ENCODE measurements around the gene LRRFIP2. TPM values are rescaled to one million over a fixed set of nuclear protein-coding genes. Genes with fewer than 3 reads are reported as not detected.
"Not testable (repeated sequence)": the region's sequence is repeated elsewhere in the genome, so short reads cannot be mapped to it uniquely, and the experiment has no call there.

Gene LRRFIP2
- total and polyA plus RNA-seq, 2 of the 8 experiments (the other 6 are each of a cell fraction or from before 2014, with no cell fraction given), result 8.8 to 25.6 TPM

DNA sequence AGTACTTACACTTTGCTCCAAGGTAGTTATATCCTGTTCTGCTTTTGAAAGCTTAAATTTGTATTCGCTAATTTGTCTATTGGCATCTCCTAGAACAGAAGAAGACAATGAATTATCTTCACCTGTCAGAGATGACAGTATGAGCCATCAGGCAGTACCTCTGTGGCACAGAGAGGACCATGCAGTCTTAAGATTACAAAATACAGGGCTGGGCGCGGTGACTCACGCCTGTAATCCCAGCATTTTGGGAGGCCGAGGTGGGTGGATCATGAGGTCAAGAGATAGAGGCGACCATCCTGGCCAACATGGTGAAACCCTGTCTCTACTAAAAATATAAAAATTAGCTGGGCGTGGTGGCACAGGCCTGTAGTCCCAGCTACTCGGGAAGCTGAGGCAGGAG is 119.3 kb downstream of the LRRFIP2 start:
- H2BK15ac ChIP-seq (ENCODE audit: low read length); POLR2A ChIA-PET (ENCODE audit: partially characterized antibody); H3K9ac ChIP-seq (replicated peaks in 1 of 4; ENCODE audit: extremely low read depth in 1 of 4, low read depth in 3 of 4, low read length in 3 of 4); H3K14ac ChIP-seq (ENCODE audit: insufficient read length); H3K23ac ChIP-seq (ENCODE audit: insufficient read length); H2AFZ ChIP-seq (ENCODE audit: low read length); H4K20me1 ChIP-seq (replicated peaks in 1 of 2; ENCODE audit: control insufficient read depth in 1 of 2, insufficient read depth in 2 of 2, low read length in 2 of 2); H4K8ac ChIP-seq (ENCODE audit: extremely low read depth, insufficient read depth, low read length); H3K4me1 ChIP-seq (replicated peaks in 1 of 4; ENCODE audit: control insufficient read depth in 3 of 4, insufficient read depth in 4 of 4, low read length in 3 of 4); H3K27me3 ChIP-seq (replicated peaks in 1 of 4; ENCODE audit: control insufficient read depth in 3 of 4, extremely low read depth in 1 of 4, insufficient read depth in 3 of 4, low read length in 3 of 4); H3K4ac ChIP-seq (replicated peaks; ENCODE audit: insufficient read length, low read depth, low read length); H2BK20ac ChIP-seq (ENCODE audit: low read length); H3K4me3 ChIP-seq (ENCODE audit: extremely low read depth in 1 of 4, insufficient read depth in 2 of 4, low read depth in 3 of 4, low read length in 4 of 4); FAIRE-seq; H2BK120ac ChIP-seq (replicated peaks; ENCODE audit: low read depth, low read length); H3K23me2 ChIP-seq (ENCODE audit: low read depth, low read length); H4K91ac ChIP-seq (replicated peaks; ENCODE audit: insufficient read length, low read length); H2BK5ac ChIP-seq (ENCODE audit: low read depth, low read length); H3K79me2 ChIP-seq (ENCODE audit: control insufficient read depth in 1 of 2, insufficient read depth in 2 of 2, low read length in 2 of 2); H3K4me2 ChIP-seq (ENCODE audit: insufficient read depth in 1 of 2, low read depth in 2 of 2, low read length in 2 of 2); H3K79me1 ChIP-seq (ENCODE audit: low read depth, low read length); H4K5ac ChIP-seq (ENCODE audit: insufficient read length, low read depth, low read length); H3K27ac ChIP-seq (ENCODE audit: low read depth, low read length); H3K9me3 ChIP-seq (ENCODE audit: insufficient read depth in 2 of 2, low read depth in 1 of 2, low read length in 1 of 2); H3K56ac ChIP-seq (replicated peaks; ENCODE audit: insufficient read length, low read depth, low read length); DNase-seq (ENCODE audit: low read depth in 1 of 2, low spot score in 2 of 2); H2AK5ac ChIP-seq (ENCODE audit: low read depth, low read length); H2BK12ac ChIP-seq (ENCODE audit: low read depth, low read length); H3K18ac ChIP-seq (ENCODE audit: extremely low read depth, low read length): not testable (repeated sequence)
- peaks cover 9 to 54% (median 15%) of the 10 kb centered on the region in 4 experiments for H3K36me3 ChIP-seq (ENCODE audit: control insufficient read depth in 2 of 4, insufficient read depth in 4 of 4, low read length in 3 of 4)
- CTCF ChIA-PET (ENCODE audit: partially characterized antibody), result interaction anchor here (0.6 to 1.4 kb wide), 2 partner anchors 49 to 747 kb away, joined by 3 to 5 read pairs; no protein-coding TSS in a partner anchor
- WGBS, 2 experiments (ENCODE audit: extremely low coverage in 1 of 2, insufficient coverage in 1 of 2, insufficient read length in 1 of 2, insufficient replicate concordance in 2 of 2, low coverage in 1 of 2, low lambda C conversion rate in 2 of 2, missing lambda C conversion rate in 1 of 2), result 91% methylated on average over 8 of the region's 8 CpGs; no CpG with 5 or more reads in 1 of the 2 experiments
